Stimulated activated CD4-positive, alpha-beta T cell treated with anti-CD3 and anti-CD28 coated beads, Interleukin-12 subunit alpha, Interleukin-12 subunit beta, amount 100 ng/mL, for 48 hours (primary cell): ENCODE results near the gene DPF3.

Experiments
- DNase-seq, 3 donors: peaks; one replicate each; pipeline ENCODE4 v3.0.0-alpha.2; 2020; ENCODE audit warnings: low read depth in 2 of 3, low spot score in 1 of 3

The DPF3 gene

GRCh38 chr14:72652179-72652578, 241.7 kb downstream of the DPF3 start:
- no peak for DNase-seq

- no peak for DNase-seq
These were observed 242.2 kb downstream of the DPF3 start for GRCh38 chr14:72651714-72652113.

GRCh38 chr14:72651081-72651480, 242.8 kb downstream of the DPF3 start:
- DNase-seq, result no peak

GRCh38 chr14:72649603-72650227, 244.2 kb downstream of the DPF3 start:
- DNase-seq, result no peak

- DNase-seq, result no peak
These were observed 246.1 kb downstream of the DPF3 start for GRCh38 chr14:72647782-72648181.

GRCh38 chr14:72646861-72647528, 246.9 kb downstream of the DPF3 start:
- DNase-seq, result no peak

- DNase-seq, result no peak
These were observed 248.2 kb downstream of the DPF3 start for GRCh38 chr14:72645706-72646105.

- no peak for DNase-seq
These were observed 249.0 kb downstream of the DPF3 start for GRCh38 chr14:72644758-72645489.

GRCh38 chr14:72644038-72644437, 249.9 kb downstream of the DPF3 start:
- no peak for DNase-seq

GRCh38 chr14:72643317-72643801, 250.5 kb downstream of the DPF3 start:
- no peak for DNase-seq

GRCh38 chr14:72640911-72641485, 252.9 kb downstream of the DPF3 start:
- no peak for DNase-seq

- DNase-seq, result no peak
These were observed 255.9 kb downstream of the DPF3 start for GRCh38 chr14:72638021-72638420.

GRCh38 chr14:72636871-72637270, 257.0 kb downstream of the DPF3 start:
- no peak for DNase-seq

- DNase-seq, result no peak
These were observed 257.8 kb downstream of the DPF3 start for GRCh38 chr14:72636094-72636493.

GRCh38 chr14:72634691-72635616, 258.9 kb downstream of the DPF3 start:
- no peak for DNase-seq

- DNase-seq, result no peak
These were observed 260.4 kb downstream of the DPF3 start for GRCh38 chr14:72633551-72633950.

- DNase-seq, result no peak
These were observed 261.2 kb downstream of the DPF3 start for GRCh38 chr14:72632727-72633126.

GRCh38 chr14:72631401-72631800, 262.5 kb downstream of the DPF3 start:
- no peak for DNase-seq

GRCh38 chr14:72630374-72630773, 263.5 kb downstream of the DPF3 start:
- DNase-seq, result no peak

- no peak for DNase-seq
These were observed 264.4 kb downstream of the DPF3 start for GRCh38 chr14:72629534-72629933.

- DNase-seq, result no peak
These were observed 268.2 kb downstream of the DPF3 start for GRCh38 chr14:72625689-72626088.
